IMR-90 (cell line): ENCODE results near the gene CFC1B.
"Not testable (repeated sequence)": the region's sequence is repeated elsewhere in the genome, so short reads cannot be mapped to it uniquely, and the experiment has no call there.

Source experiments
- POLR2A ChIP-seq: IDR thresholded peaks from 2 replicates; pipeline ENCODE4 v1.6.1; 2012; ENCODE audit warnings: mild to moderate bottlenecking, low read depth, low read length
- TF ChIP-seq, protein P1 (sequence below): conservative IDR thresholded peaks from 2 replicates; pipeline ENCODE4 v1.5.1; 2012; ENCODE audit warnings: mild to moderate bottlenecking, low read depth, low read length, improper control_type of control experiment

GRCh38 chr2:130491073-130491472 lies 29.9 kb upstream of the CFC1B start:
- not testable (repeated sequence) for TF ChIP-seq POLR2A
- TF ChIP-seq, protein P1, sequence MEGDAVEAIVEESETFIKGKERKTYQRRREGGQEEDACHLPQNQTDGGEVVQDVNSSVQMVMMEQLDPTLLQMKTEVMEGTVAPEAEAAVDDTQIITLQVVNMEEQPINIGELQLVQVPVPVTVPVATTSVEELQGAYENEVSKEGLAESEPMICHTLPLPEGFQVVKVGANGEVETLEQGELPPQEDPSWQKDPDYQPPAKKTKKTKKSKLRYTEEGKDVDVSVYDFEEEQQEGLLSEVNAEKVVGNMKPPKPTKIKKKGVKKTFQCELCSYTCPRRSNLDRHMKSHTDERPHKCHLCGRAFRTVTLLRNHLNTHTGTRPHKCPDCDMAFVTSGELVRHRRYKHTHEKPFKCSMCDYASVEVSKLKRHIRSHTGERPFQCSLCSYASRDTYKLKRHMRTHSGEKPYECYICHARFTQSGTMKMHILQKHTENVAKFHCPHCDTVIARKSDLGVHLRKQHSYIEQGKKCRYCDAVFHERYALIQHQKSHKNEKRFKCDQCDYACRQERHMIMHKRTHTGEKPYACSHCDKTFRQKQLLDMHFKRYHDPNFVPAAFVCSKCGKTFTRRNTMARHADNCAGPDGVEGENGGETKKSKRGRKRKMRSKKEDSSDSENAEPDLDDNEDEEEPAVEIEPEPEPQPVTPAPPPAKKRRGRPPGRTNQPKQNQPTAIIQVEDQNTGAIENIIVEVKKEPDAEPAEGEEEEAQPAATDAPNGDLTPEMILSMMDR = not testable (repeated sequence)
